Pancreas (tissue), 10 donors: ENCODE results near the gene METTL24. TPM values are rescaled to one million over a fixed set of nuclear protein-coding genes. Genes with fewer than 3 reads are reported as not detected.
"Not testable (repeated sequence)": the region's sequence is repeated elsewhere in the genome, so short reads cannot be mapped to it uniquely, and the experiment has no call there.

ENCODE experiments used
- ATAC-seq, 4 donors: fragments of 200-7000 bp; cut with Tn5 transposase; one replicate each; pipeline versions ENCODE4 v1.8.0 to v1.9.1; 2020; ENCODE audit warnings: mild to moderate bottlenecking in 4 of 4, moderate library complexity in 4 of 4
- DNase-seq, 6 donors: peaks; one replicate each; pipeline ENCODE4 v3.0.0-alpha.2; 2020
- FAIRE-seq: peaks from 2 replicates; lab custom pipeline; 2012; peaks lifted over from hg19 to GRCh38; lab: Jason Lieb, UNC
- H3K27ac ChIP-seq, 4 donors: fragments of 200-600 bp; sonication (generic); 1 replicate in 3 of 4; 2 replicates in 1 of 4; pipeline versions ENCODE4 v1.5.0 to v1.8.0; 2020
- H3K27me3 ChIP-seq, 4 donors: fragments of 200-600 bp; one replicate each; pipeline ENCODE4 v1.8.0; 2021
- H3K36me3 ChIP-seq, 3 donors: fragments of 200-600 bp; sonication (generic) in 1 of 3; one replicate each; pipeline versions ENCODE4 v1.5.0 to v1.8.0; 2020 to 2021
- H3K4me1 ChIP-seq, 3 donors: fragments of 200-600 bp; one replicate each; pipeline ENCODE4 v1.8.0; 2021
- H3K4me3 ChIP-seq, 4 donors: fragments of 200-600 bp; sonication (generic) in 2 of 4; one replicate each; pipeline versions ENCODE4 v1.5.0 to v1.8.0; 2020 to 2021
- H3K9me3 ChIP-seq, 4 donors: fragments of 200-600 bp; one replicate each; pipeline ENCODE4 v1.8.0; 2021
- CTCF ChIP-seq, 4 donors: fragments of 200-600 bp; sonication (generic) in 3 of 4; IDR thresholded peaks; one replicate each; pipeline versions ENCODE4 v1.5.0 to v1.8.0; 2021; ENCODE audit warnings: antibody characterized with exemption in 4 of 4
- WGBS, 2 donors: extraction: QIAGEN DNeasy Blood & Tissue Kit; methylation state at CpG; one replicate each; pipeline ENCODE4 v1.1.7; 2013; 5-methylcytosine and 5-hydroxymethylcytosine counted together
- intact Hi-C, 3 donors: fragments of 100-400 bp; cut with DNase I; formaldehyde crosslinking; loops; one replicate each; pipeline versions ENCODE4 v1.11.1 to v1.14.2; 2022
- polyA plus RNA-seq, 2 donors: library from polyadenylated mRNA; stranded (reverse); fragments of 200-250 nt; gene quantifications; one replicate each; pipeline ENCODE4 v1.2.3, GENCODE V29; 2013
- total RNA-seq, 6 donors: library from RNA; stranded (reverse); fragmentation: NEBNext Ultra II Directional in 4 of 6; extraction: Animal tissue kit (Norgen Biotek cat#: 25700) in 4 of 6; gene quantifications; one replicate each; pipeline versions ENCODE4 v1.2.1 to v1.2.4, GENCODE V29; 2021 to 2023
- donor health status: healthy with polysubstance abuse.
- donor health status: DM: no; HTN: no; CAD: no; lungs with moderate emphysema.
- donor health status: DM: no; HTN: no; CAD: no.
- donor health status: control.
- donor health status: control.
- donor health status: Bipolar disorder and iron deficiency.
- donor health status: DM: yes; HTN: yes; CAD: no.
- donor health status: DM: no; HTN: no; CAD: no.
- donor health status: DM: no; HTN: no; CAD: no.
- donor health status: DM: yes; HTN: yes; CAD: no.

METTL24 gene
- total and polyA plus RNA-seq, 8 donors: 0.34 to 4.4 (median 1.4) TPM

- no peaks in the 10 kb centered on the region for H3K36me3 ChIP-seq
- TF ChIP-seq CTCF (IDR thresholded peaks at IDR 0.05): no peak
- ATAC-seq: no peak
- no peaks in the 10 kb centered on the region for H3K9me3 ChIP-seq
- no peak for DNase-seq
- 93 to 97% methylated on average over 3 of the region's 3 CpGs for WGBS, 2 donors
- H3K27me3 ChIP-seq: no peaks in the 10 kb centered on the region
- no peak for FAIRE-seq
- H3K4me3 ChIP-seq: no peak overlapping the region
- H3K4me1 ChIP-seq: no peaks in the 10 kb centered on the region
- intact Hi-C loops: no loop called here
- no peak overlapping the region for H3K27ac ChIP-seq
These were observed 6.6 kb downstream of the METTL24 start for GRCh38 chr6:110351546-110351945.

GRCh38 chr6:110350593-110350992 is 7.6 kb downstream of the METTL24 start:
- intact Hi-C loops, H3K9me3 ChIP-seq, H3K4me1 ChIP-seq, FAIRE-seq, DNase-seq, H3K27me3 ChIP-seq, ATAC-seq, H3K27ac ChIP-seq, H3K36me3 ChIP-seq, H3K4me3 ChIP-seq: not testable (repeated sequence)
- 95 to 96% methylated on average over 6 to 7 of the region's 7 CpGs for WGBS, 2 donors

- WGBS, 2 donors: 88 to 91% methylated on average over 11 of the region's 11 CpGs
- TF ChIP-seq CTCF (IDR thresholded peaks at IDR 0.05): no peak
- H3K27ac ChIP-seq: no peak overlapping the region
- H3K27me3 ChIP-seq: no peaks in the 10 kb centered on the region
- H3K4me3 ChIP-seq: no peak overlapping the region
- intact Hi-C loops: no loop called here
- H3K36me3 ChIP-seq: no peaks in the 10 kb centered on the region
- FAIRE-seq: no peak
- no peaks in the 10 kb centered on the region for H3K9me3 ChIP-seq
- no peaks in the 10 kb centered on the region for H3K4me1 ChIP-seq
- no peak for ATAC-seq
- DNase-seq: no peak
These were observed 9.0 kb downstream of the METTL24 start for GRCh38 chr6:110348961-110349690.

GRCh38 chr6:110345025-110345424 is 13.1 kb downstream of the METTL24 start:
- no peaks in the 10 kb centered on the region for H3K36me3 ChIP-seq
- FAIRE-seq (no peak), ATAC-seq (no peak), DNase-seq (no peak)
- H3K27me3 ChIP-seq: no peaks in the 10 kb centered on the region
- no peaks in the 10 kb centered on the region for H3K4me1 ChIP-seq
- intact Hi-C loops: no loop called here
- no peak overlapping the region for H3K4me3 ChIP-seq
- TF ChIP-seq CTCF (IDR thresholded peaks at IDR 0.05): no peak
- no peaks in the 10 kb centered on the region for H3K9me3 ChIP-seq
- H3K27ac ChIP-seq: no peak overlapping the region
- WGBS, 2 donors: 87 to 95% methylated on average over 4 of the region's 4 CpGs

- Histone ChIP-seq H3K4me3 (no peak overlapping the region), H3K36me3 (no peaks in the 10 kb centered on the region), H3K9me3 (no peaks in the 10 kb centered on the region), H3K4me1 (no peaks in the 10 kb centered on the region), H3K27ac (no peak overlapping the region), H3K27me3 (no peaks in the 10 kb centered on the region)
- FAIRE-seq (no peak), DNase-seq (no peak), ATAC-seq (no peak)
- intact Hi-C loops: no loop called here
- no peak for TF ChIP-seq CTCF (IDR thresholded peaks at IDR 0.05)
- WGBS, 2 donors: 87 to 92% methylated on average over 3 of the region's 3 CpGs
These were observed 15.4 kb downstream of the METTL24 start for GRCh38 chr6:110342759-110343158.
